Lower leg skin (tissue), 4 donors: ENCODE data around the gene THSD4. TPM values are rescaled to one million over a fixed set of nuclear protein-coding genes. Genes with fewer than 3 reads are reported as not detected.

Experiments
- DNase-seq, 2 donors: peaks; one replicate each; pipeline ENCODE4 v3.0.0-alpha.2; 2019; ENCODE audit warnings: low spot score in 2 of 2
- H3K4me3 ChIP-seq: fragments of 200-600 bp; sonication (generic); 2 replicates; pipeline ENCODE4 v1.5.1; 2017; ENCODE audit warnings: mild to moderate bottlenecking, low read depth; ENCODE audit not compliant: poor library complexity, severe bottlenecking
- CTCF ChIP-seq, 3 donors: fragments of 450-650 bp; IDR thresholded peaks; one replicate each; pipeline ENCODE4 v1.5.1; 2016; ENCODE audit warnings: antibody characterized with exemption in 3 of 3, mild to moderate bottlenecking in 3 of 3, moderate library complexity in 2 of 3
- POLR2A ChIP-seq, 2 donors: fragments of 450-650 bp; IDR thresholded peaks; one replicate each; pipeline ENCODE4 v1.6.1; 2016 to 2017; ENCODE audit warnings: antibody characterized with exemption in 2 of 2, mild to moderate bottlenecking in 1 of 2, moderate library complexity in 1 of 2
- WGBS, 2 donors: methylation state at CpG; one replicate each; pipeline ENCODE4 v1.1.5; 2018; 5-methylcytosine and 5-hydroxymethylcytosine counted together
- intact Hi-C: fragments of 100-400 bp; cut with DNase I; formaldehyde crosslinking; loops from one replicate; pipeline ENCODE4 v1.15.0; 2023; ENCODE audit warnings: low total_unique reads
- total RNA-seq, 4 donors: library from RNA; depleted of rRNA; stranded (reverse); fragments of >200 nt; gene quantifications; one replicate each; pipeline ENCODE4 v1.1.0, GENCODE V29; 2016

Gene THSD4
- total RNA-seq, 4 donors from 2014 or later, result 9.3 to 39.2 (median 32.8) TPM

GRCh38 chr15:71219101-71219500 lies 103.8 kb downstream of the THSD4 start:
- H3K4me3 ChIP-seq, result no peak overlapping the region
- 79 to 80% methylated on average over 4 of the region's 4 CpGs for WGBS, 2 donors
- TF ChIP-seq POLR2A (IDR thresholded peaks at IDR 0.05), result no peak
- TF ChIP-seq CTCF (IDR thresholded peaks at IDR 0.05), result no peak
- intact Hi-C loops, result no loop called here
- DNase-seq, result no peak

- intact Hi-C loops, result no loop called here
- no peak overlapping the region for H3K4me3 ChIP-seq
- TF ChIP-seq POLR2A (IDR thresholded peaks at IDR 0.05) (no peak), CTCF (IDR thresholded peaks at IDR 0.05) (no peak)
- DNase-seq, result no peak
- 39 to 43% methylated on average over 2 of the region's 2 CpGs for WGBS, 2 donors
These were observed 104.4 kb downstream of the THSD4 start for GRCh38 chr15:71219645-71220044.

GRCh38 chr15:71220828-71221227 lies 105.6 kb downstream of the THSD4 start:
- no peak overlapping the region for H3K4me3 ChIP-seq
- DNase-seq, result peak in 1 of 2 donors; percentile 59
- TF ChIP-seq POLR2A (IDR thresholded peaks at IDR 0.05), result no peak
- TF ChIP-seq CTCF (IDR thresholded peaks at IDR 0.05), result no peak
- intact Hi-C loops, result no loop called here
- WGBS, 2 donors, result 87 to 96% methylated on average over 3 of the region's 3 CpGs

GRCh38 chr15:71221417-71221816 lies 106.1 kb downstream of the THSD4 start:
- intact Hi-C loops, result no loop called here
- no peak for DNase-seq
- 93 to 96% methylated on average over 2 of the region's 2 CpGs for WGBS, 2 donors
- H3K4me3 ChIP-seq, result no peak overlapping the region
- TF ChIP-seq CTCF (IDR thresholded peaks at IDR 0.05) (no peak), POLR2A (IDR thresholded peaks at IDR 0.05) (no peak)

- WGBS, 2 donors, result 81 to 82% methylated on average over 2 of the region's 2 CpGs
- no peak for DNase-seq
- TF ChIP-seq CTCF (IDR thresholded peaks at IDR 0.05) (no peak), POLR2A (IDR thresholded peaks at IDR 0.05) (no peak)
These were observed 108.2 kb downstream of the THSD4 start for GRCh38 chr15:71223516-71223915.

GRCh38 chr15:71224024-71224423 lies 108.8 kb downstream of the THSD4 start:
- H3K4me3 ChIP-seq, result no peak overlapping the region
- intact Hi-C loops, result no loop called here
- 73 to 80% methylated on average over 4 of the region's 4 CpGs for WGBS, 2 donors
- DNase-seq, result no peak
- TF ChIP-seq CTCF (IDR thresholded peaks at IDR 0.05), result no peak
- no peak for TF ChIP-seq POLR2A (IDR thresholded peaks at IDR 0.05)

More at GRCh38 chr15:71223516-71223915, 108.2 kb downstream of the THSD4 start:
- intact Hi-C loops, result no loop called here
- no peak overlapping the region for H3K4me3 ChIP-seq
